GM23338 (cell line): ENCODE results near the gene ABI3. TPM values are rescaled to one million over a fixed set of nuclear protein-coding genes. Genes with fewer than 3 reads are reported as not detected.

ENCODE experiments used
- ATAC-seq: fragments of 200-7000 bp; cut with Tn5 transposase; 3 replicates; pipeline ENCODE4 v1.9.1; 2020
- DNase-seq: peaks from one replicate; pipeline ENCODE4 v3.0.0-alpha.2; 2015; ENCODE audit warnings: low spot score
- H2AFZ ChIP-seq: fragments of 200-600 bp; sonication (generic); 2 replicates; pipeline ENCODE4 v1.8.0; 2016; ENCODE audit warnings: antibody characterized with exemption, mild to moderate bottlenecking, moderate library complexity
- H3F3A ChIP-seq: fragments of 200-600 bp; sonication (generic); replicated peaks from 2 replicates; pipeline ENCODE4 v1.8.0; 2017; ENCODE audit warnings: antibody characterized with exemption, mixed run types, low read depth
- H3K27ac ChIP-seq: fragments of 200-600 bp; sonication (generic); 2 replicates; pipeline ENCODE4 v1.6.1; 2016; ENCODE audit warnings: low read depth
- H3K27me3 ChIP-seq: fragments of 200-600 bp; sonication (generic); 2 replicates; pipeline ENCODE4 v1.8.0; 2016; ENCODE audit warnings: mild to moderate bottlenecking, mixed run types, moderate library complexity; ENCODE audit not compliant: insufficient read depth
- H3K36me3 ChIP-seq: fragments of 200-600 bp; sonication (generic); 2 replicates; pipeline ENCODE4 v1.8.0; 2016; ENCODE audit warnings: mild to moderate bottlenecking; ENCODE audit not compliant: insufficient read depth
- H3K4me1 ChIP-seq: fragments of 200-600 bp; sonication (generic); 2 replicates; pipeline ENCODE4 v1.8.0; 2016; ENCODE audit warnings: mild to moderate bottlenecking, moderate library complexity; ENCODE audit not compliant: insufficient read depth
- H3K4me2 ChIP-seq: fragments of 200-600 bp; sonication (generic); 2 replicates; pipeline ENCODE4 v1.7.1; 2017; ENCODE audit warnings: mixed run types
- H3K4me3 ChIP-seq: fragments of 200-600 bp; sonication (generic); 2 replicates; pipeline ENCODE4 v1.6.1; 2016; ENCODE audit warnings: mixed run types
- H3K79me2 ChIP-seq: fragments of 200-600 bp; sonication (generic); replicated peaks from 2 replicates; pipeline ENCODE4 v1.8.0; 2017; ENCODE audit warnings: mild to moderate bottlenecking; ENCODE audit not compliant: insufficient read depth
- H3K9me2 ChIP-seq: fragments of 200-600 bp; sonication (generic); 2 replicates; pipeline ENCODE4 v1.8.0; 2017; ENCODE audit not compliant: insufficient read depth
- H4K20me1 ChIP-seq: fragments of 200-600 bp; sonication (generic); replicated peaks from 2 replicates; pipeline ENCODE4 v1.8.0; 2017; ENCODE audit warnings: mild to moderate bottlenecking; ENCODE audit not compliant: insufficient read depth
- H3K27ac Mint-ChIP-seq: 2 replicates; pipeline ENCODE4 v1.8.0; 2020; ENCODE audit warnings: inconsistent platforms, mild to moderate bottlenecking, moderate library complexity, mixed read lengths
- H3K27me3 Mint-ChIP-seq: 3 replicates; pipeline ENCODE4 v1.8.0; 2022; ENCODE audit warnings: low read depth, mild to moderate bottlenecking, moderate library complexity, mixed read lengths, inconsistent platforms; ENCODE audit not compliant: insufficient read depth, poor library complexity
- H3K36me3 Mint-ChIP-seq: 3 replicates; pipeline ENCODE4 v1.8.0; 2021; ENCODE audit warnings: low read depth, mild to moderate bottlenecking, inconsistent platforms, moderate library complexity, mixed read lengths
- H3K4me1 Mint-ChIP-seq: 3 replicates; pipeline ENCODE4 v1.8.0; 2020; ENCODE audit warnings: mild to moderate bottlenecking, inconsistent platforms, mixed read lengths
- H3K4me3 Mint-ChIP-seq: 3 replicates; pipeline ENCODE4 v1.8.0; 2021; ENCODE audit warnings: moderate library complexity, mild to moderate bottlenecking, inconsistent platforms, mixed read lengths
- H3K9me3 Mint-ChIP-seq: 3 replicates; pipeline ENCODE4 v1.8.0; 2020; ENCODE audit warnings: moderate library complexity, mild to moderate bottlenecking, inconsistent platforms, mixed read lengths
- CREB1 ChIP-seq: fragments of 250-450 bp; sonication (Bioruptor Pico); IDR thresholded peaks from 2 replicates; pipeline ENCODE4 v1.5.0; 2020; ENCODE audit warnings: low read depth, mild to moderate bottlenecking, moderate library complexity
- EZH2 ChIP-seq: fragments of 200-600 bp; sonication (generic); IDR thresholded peaks from one replicate; pipeline ENCODE4 v1.8.0; 2017; ENCODE audit warnings: antibody characterized with exemption, mild to moderate bottlenecking, low read depth; ENCODE audit not compliant: unreplicated experiment
- EZH2phosphoT487 ChIP-seq: fragments of 200-600 bp; sonication (generic); IDR thresholded peaks from one replicate; pipeline ENCODE4 v1.8.1; 2018; ENCODE audit warnings: antibody characterized with exemption; ENCODE audit not compliant: unreplicated experiment
- JUNB ChIP-seq: IDR thresholded peaks from one replicate; pipeline ENCODE4 v1.6.1; 2016; ENCODE audit warnings: antibody characterized with exemption; ENCODE audit not compliant: unreplicated experiment
- NANOG ChIP-seq: IDR thresholded peaks from 2 replicates; pipeline ENCODE4 v1.6.1; 2016; ENCODE audit warnings: antibody characterized with exemption, borderline replicate concordance
- POLR2AphosphoS5 ChIP-seq: IDR thresholded peaks from 2 replicates; pipeline ENCODE4 v1.6.1; 2016; ENCODE audit warnings: antibody characterized with exemption, low read depth
- STAT1 ChIP-seq: IDR thresholded peaks from one replicate; pipeline ENCODE4 v1.6.1; 2016; ENCODE audit warnings: antibody characterized with exemption; ENCODE audit not compliant: unreplicated experiment
- ZNF114 ChIP-seq: fragments of 250-450 bp; sonication (Bioruptor Pico); IDR thresholded peaks from 2 replicates; pipeline ENCODE4 v1.5.0; 2020; ENCODE audit warnings: mild to moderate bottlenecking, moderate library complexity
- polyA plus RNA-seq: library from polyadenylated mRNA; unstranded; fragments of >200 nt; fragmentation: Nextera tagmentation; extraction: Ambion mirVana; gene quantifications from 2 replicates; pipeline ENCODE4 v1.2.1, GENCODE V29; 2016
- total RNA-seq: library from RNA; depleted of rRNA; stranded (reverse); fragments of >200 nt; shearing (Covaris generic); gene quantifications from 2 replicates; pipeline ENCODE4 v1.2.3, GENCODE V29; 2014
- TF ChIP-seq, protein P1 (sequence below), 2 experiments: fragments of 200-600 bp in 1 of 2; sonication (generic) in 1 of 2; conservative IDR thresholded peaks; 2 replicates each; pipeline versions ENCODE4 v1.5.1 to v1.6.1; 2016 to 2017; ENCODE audit warnings: antibody characterized with exemption in 2 of 2, low read depth in 2 of 2, mild to moderate bottlenecking in 2 of 2, moderate library complexity in 1 of 2
- TF ChIP-seq, protein P2 (sequence below): IDR thresholded peaks from 2 replicates; pipeline ENCODE4 v1.6.1; 2016; ENCODE audit warnings: antibody characterized with exemption
- TF ChIP-seq, protein P3 (sequence below): IDR thresholded peaks from one replicate; pipeline ENCODE4 v1.6.1; 2018; ENCODE audit warnings: antibody characterized with exemption; ENCODE audit not compliant: unreplicated experiment

Gene ABI3
- total and polyA plus RNA-seq, 2 experiments from 2014 or later = 1.8 to 3.0 TPM

DNA sequence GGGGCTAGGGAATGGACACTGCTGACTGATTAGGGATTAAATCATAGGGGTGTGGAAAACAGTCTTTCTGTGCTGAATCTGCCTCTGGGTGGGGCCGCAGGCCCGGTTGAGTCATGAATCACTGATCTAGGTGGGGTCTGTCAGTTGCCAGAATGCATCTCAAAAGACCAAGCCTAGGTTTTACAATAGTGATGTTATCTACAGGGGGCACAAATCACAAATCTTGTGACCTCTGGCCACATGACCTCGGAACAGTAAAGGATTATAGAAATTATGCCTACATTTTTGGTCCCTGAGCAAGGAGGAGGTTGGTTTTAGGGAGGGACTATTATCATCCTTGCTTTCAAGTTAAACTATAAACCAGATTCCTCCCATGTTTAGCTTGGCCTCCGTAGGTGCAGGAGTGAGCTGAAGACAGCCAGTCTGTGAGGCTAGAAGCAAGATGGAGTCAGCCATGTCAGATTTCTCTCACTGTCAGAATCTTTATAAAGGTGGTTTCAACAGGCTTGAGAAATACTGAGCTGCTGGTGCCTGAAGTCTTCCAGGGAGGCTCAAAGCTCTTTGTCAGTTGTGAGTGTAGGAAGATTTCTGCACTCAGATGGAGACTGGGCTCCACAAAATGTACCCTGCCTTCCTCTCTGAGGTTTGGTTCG lies 13.0 kb upstream of the ABI3 start:
- no peaks in the 10 kb centered on the region for H3F3A ChIP-seq
- no peak for TF ChIP-seq NANOG
- no peak for TF ChIP-seq EZH2phosphoT487
- TF ChIP-seq, protein P1, sequence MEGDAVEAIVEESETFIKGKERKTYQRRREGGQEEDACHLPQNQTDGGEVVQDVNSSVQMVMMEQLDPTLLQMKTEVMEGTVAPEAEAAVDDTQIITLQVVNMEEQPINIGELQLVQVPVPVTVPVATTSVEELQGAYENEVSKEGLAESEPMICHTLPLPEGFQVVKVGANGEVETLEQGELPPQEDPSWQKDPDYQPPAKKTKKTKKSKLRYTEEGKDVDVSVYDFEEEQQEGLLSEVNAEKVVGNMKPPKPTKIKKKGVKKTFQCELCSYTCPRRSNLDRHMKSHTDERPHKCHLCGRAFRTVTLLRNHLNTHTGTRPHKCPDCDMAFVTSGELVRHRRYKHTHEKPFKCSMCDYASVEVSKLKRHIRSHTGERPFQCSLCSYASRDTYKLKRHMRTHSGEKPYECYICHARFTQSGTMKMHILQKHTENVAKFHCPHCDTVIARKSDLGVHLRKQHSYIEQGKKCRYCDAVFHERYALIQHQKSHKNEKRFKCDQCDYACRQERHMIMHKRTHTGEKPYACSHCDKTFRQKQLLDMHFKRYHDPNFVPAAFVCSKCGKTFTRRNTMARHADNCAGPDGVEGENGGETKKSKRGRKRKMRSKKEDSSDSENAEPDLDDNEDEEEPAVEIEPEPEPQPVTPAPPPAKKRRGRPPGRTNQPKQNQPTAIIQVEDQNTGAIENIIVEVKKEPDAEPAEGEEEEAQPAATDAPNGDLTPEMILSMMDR (conservative IDR thresholded peaks at IDR 0.05; ENCODE audit: low read depth in 2 of 2) = peak in 1 of 2 experiments; percentile 33; a peak in 2 of 4 replicates
- TF ChIP-seq, protein P2, sequence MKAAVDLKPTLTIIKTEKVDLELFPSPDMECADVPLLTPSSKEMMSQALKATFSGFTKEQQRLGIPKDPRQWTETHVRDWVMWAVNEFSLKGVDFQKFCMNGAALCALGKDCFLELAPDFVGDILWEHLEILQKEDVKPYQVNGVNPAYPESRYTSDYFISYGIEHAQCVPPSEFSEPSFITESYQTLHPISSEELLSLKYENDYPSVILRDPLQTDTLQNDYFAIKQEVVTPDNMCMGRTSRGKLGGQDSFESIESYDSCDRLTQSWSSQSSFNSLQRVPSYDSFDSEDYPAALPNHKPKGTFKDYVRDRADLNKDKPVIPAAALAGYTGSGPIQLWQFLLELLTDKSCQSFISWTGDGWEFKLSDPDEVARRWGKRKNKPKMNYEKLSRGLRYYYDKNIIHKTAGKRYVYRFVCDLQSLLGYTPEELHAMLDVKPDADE = no peak
- H3K36me3 ChIP-seq = no peaks in the 10 kb centered on the region
- Mint-ChIP-seq H3K9me3 (peaks cover 3% of the 10 kb centered on the region; the same call in 1 of the 3 replicates), H3K4me1 (peaks cover 7% of the 10 kb centered on the region; the same call in 2 of the 3 replicates), H3K27ac (no peak overlapping the region), H3K27me3 (peaks cover 25% of the 10 kb centered on the region), H3K36me3 (no peaks in the 10 kb centered on the region), H3K4me3 (no peak overlapping the region)
- H3K27me3 ChIP-seq = no peaks in the 10 kb centered on the region
- no peaks in the 10 kb centered on the region for H3K79me2 ChIP-seq
- H3K9me2 ChIP-seq = 0 out of 2 replicates have a peak, but pooled peaks cover under 1% of the 10 kb centered on the region
- no peaks in the 10 kb centered on the region for H4K20me1 ChIP-seq
- DNase-seq = no peak
- H3K4me1 ChIP-seq = peaks cover 7% of the 10 kb centered on the region; the same call in 1 of the 2 replicates
- no peak overlapping the region for H3K4me2 ChIP-seq
- ATAC-seq = no peak
- H3K27ac ChIP-seq = no peak overlapping the region
- no peak overlapping the region for H3K4me3 ChIP-seq
- H2AFZ ChIP-seq = peak overlapping the region; percentile 43; the same call in 1 of the 2 replicates

DNA sequence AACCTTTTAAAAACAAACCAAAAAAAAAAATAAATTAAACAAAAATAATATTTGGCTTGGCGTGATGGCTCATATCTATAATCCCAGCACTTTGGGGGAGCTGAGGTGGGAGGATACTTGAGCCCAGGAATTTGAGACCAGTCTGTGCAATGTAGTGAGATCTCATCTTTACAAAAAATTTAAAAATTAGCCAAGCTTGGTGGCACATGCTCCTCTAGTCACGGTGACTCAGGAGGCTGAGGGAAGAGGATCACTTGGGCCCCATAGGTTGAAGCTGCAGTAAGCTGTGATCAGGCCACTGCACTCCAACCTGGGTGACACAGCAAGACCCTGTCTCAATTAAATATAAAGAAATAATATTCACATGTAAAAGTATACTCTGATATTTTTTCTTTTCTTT lies 12.3 kb upstream of the ABI3 start:
- H3K9me3 Mint-ChIP-seq = no peaks in the 10 kb centered on the region
- no peaks in the 10 kb centered on the region for H3K36me3 Mint-ChIP-seq
- Histone ChIP-seq H3K4me3 (no peak overlapping the region), H3K36me3 (no peaks in the 10 kb centered on the region), H3K27me3 (no peaks in the 10 kb centered on the region), H3K27ac (no peak overlapping the region), H3K4me1 (peaks cover 7% of the 10 kb centered on the region; the same call in 1 of the 2 replicates), H3K9me2 (0 out of 2 replicates have a peak, but pooled peaks cover 4% of the 10 kb centered on the region), H3K79me2 (no peaks in the 10 kb centered on the region), H3F3A (no peaks in the 10 kb centered on the region), H3K4me2 (no peak overlapping the region), H2AFZ (no peak overlapping the region), H4K20me1 (no peaks in the 10 kb centered on the region)
- peaks cover 7% of the 10 kb centered on the region; the same call in 2 of the 3 replicates for H3K4me1 Mint-ChIP-seq
- no peak overlapping the region for H3K4me3 Mint-ChIP-seq
- H3K27me3 Mint-ChIP-seq = peaks cover 19% of the 10 kb centered on the region
- DNase-seq = no peak
- no peak overlapping the region for H3K27ac Mint-ChIP-seq
- ATAC-seq = no peak
- TF ChIP-seq, protein P2 = no peak
- no peak for TF ChIP-seq POLR2AphosphoS5
- TF ChIP-seq EZH2phosphoT487 = no peak
- TF ChIP-seq, protein P3, sequence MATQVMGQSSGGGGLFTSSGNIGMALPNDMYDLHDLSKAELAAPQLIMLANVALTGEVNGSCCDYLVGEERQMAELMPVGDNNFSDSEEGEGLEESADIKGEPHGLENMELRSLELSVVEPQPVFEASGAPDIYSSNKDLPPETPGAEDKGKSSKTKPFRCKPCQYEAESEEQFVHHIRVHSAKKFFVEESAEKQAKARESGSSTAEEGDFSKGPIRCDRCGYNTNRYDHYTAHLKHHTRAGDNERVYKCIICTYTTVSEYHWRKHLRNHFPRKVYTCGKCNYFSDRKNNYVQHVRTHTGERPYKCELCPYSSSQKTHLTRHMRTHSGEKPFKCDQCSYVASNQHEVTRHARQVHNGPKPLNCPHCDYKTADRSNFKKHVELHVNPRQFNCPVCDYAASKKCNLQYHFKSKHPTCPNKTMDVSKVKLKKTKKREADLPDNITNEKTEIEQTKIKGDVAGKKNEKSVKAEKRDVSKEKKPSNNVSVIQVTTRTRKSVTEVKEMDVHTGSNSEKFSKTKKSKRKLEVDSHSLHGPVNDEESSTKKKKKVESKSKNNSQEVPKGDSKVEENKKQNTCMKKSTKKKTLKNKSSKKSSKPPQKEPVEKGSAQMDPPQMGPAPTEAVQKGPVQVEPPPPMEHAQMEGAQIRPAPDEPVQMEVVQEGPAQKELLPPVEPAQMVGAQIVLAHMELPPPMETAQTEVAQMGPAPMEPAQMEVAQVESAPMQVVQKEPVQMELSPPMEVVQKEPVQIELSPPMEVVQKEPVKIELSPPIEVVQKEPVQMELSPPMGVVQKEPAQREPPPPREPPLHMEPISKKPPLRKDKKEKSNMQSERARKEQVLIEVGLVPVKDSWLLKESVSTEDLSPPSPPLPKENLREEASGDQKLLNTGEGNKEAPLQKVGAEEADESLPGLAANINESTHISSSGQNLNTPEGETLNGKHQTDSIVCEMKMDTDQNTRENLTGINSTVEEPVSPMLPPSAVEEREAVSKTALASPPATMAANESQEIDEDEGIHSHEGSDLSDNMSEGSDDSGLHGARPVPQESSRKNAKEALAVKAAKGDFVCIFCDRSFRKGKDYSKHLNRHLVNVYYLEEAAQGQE = no peak
- no peak for TF ChIP-seq ZNF114 (CRISPR knock-in tag)
- no peak for TF ChIP-seq CREB1
- TF ChIP-seq STAT1 = no peak
- TF ChIP-seq EZH2 = no peak
- TF ChIP-seq NANOG = no peak
- TF ChIP-seq JUNB = no peak
